HEK293 (cell line): Measurements from ENCODE around the gene SH3TC1.

Experiments used
- BCL11A ChIP-seq: fragments of 450-650 bp; formaldehyde crosslinking; IDR thresholded peaks from 2 replicates; pipeline ENCODE4 v1.5.1; 2016; ENCODE audit warnings: low read depth, missing biosample characterization, missing genetic modification characterization
- CTCF ChIP-seq: fragments of 450-650 bp; formaldehyde crosslinking; IDR thresholded peaks from 2 replicates; pipeline ENCODE4 v1.5.1; 2016; ENCODE audit warnings: missing biosample characterization, missing genetic modification characterization
- TF ChIP-seq, protein P1 (sequence below): fragments of 450-650 bp; IDR thresholded peaks from 2 replicates; pipeline ENCODE4 v1.5.1; 2018; ENCODE audit warnings: missing biosample characterization, missing genetic modification characterization

DNA sequence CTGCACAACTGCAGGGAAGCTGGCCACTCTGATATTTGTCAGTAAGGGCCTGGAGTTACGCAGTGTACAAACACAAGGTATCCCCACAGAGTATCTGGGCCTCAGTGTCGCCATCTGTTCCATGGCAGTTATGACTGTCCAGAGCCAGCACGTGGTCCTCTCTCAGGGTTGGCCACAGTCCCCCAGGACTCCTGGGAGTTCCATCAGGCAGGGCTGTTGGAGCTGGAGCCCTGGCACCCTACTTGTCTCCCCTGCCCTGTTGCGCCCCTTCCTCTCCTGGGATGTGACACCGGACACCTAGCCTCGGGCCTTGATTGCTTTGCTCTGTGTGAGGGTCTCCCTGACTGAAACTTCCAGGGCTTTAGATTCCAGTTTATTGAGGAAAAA, 78.9 kb downstream of the SH3TC1 start:
- TF ChIP-seq, protein P1, sequence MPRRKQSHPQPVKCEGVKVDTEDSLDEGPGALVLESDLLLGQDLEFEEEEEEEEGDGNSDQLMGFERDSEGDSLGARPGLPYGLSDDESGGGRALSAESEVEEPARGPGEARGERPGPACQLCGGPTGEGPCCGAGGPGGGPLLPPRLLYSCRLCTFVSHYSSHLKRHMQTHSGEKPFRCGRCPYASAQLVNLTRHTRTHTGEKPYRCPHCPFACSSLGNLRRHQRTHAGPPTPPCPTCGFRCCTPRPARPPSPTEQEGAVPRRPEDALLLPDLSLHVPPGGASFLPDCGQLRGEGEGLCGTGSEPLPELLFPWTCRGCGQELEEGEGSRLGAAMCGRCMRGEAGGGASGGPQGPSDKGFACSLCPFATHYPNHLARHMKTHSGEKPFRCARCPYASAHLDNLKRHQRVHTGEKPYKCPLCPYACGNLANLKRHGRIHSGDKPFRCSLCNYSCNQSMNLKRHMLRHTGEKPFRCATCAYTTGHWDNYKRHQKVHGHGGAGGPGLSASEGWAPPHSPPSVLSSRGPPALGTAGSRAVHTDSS: no peak
- TF ChIP-seq CTCF (no peak), BCL11A (no peak)
